GM06990 (cell line): Measurements from ENCODE around the gene TNRC6A.

Source experiments
- DNase-seq: peaks from one replicate; pipeline ENCODE4 v3.0.0-alpha.2; 2011; ENCODE audit not compliant: insufficient read length; ENCODE audit errors: extremely low read depth
- H3K27me3 ChIP-seq: replicated peaks from 2 replicates; pipeline ENCODE4 v1.6.0; 2011; ENCODE audit warnings: low read length; ENCODE audit not compliant: control insufficient read depth, insufficient read depth
- H3K36me3 ChIP-seq: 2 replicates; pipeline ENCODE4 v1.5.1; 2011; ENCODE audit warnings: low read length; ENCODE audit not compliant: control insufficient read depth, insufficient read depth
- H3K4me3 ChIP-seq: replicated peaks from 2 replicates; pipeline ENCODE4 v1.5.1; 2011; ENCODE audit warnings: low read depth, mild to moderate bottlenecking, control low read depth, low read length
- CTCF ChIP-seq: IDR thresholded peaks from 2 replicates; pipeline ENCODE4 v1.5.1; 2011; ENCODE audit warnings: low read length, control low read depth, mild to moderate bottlenecking, inconsistent platforms; ENCODE audit not compliant: insufficient read depth, poor library complexity, severe bottlenecking

TNRC6A gene

GRCh38 chr16:24850289-24850938 is 121.0 kb downstream of the TNRC6A start:
- Histone ChIP-seq H3K36me3 (no peaks in the 10 kb centered on the region), H3K27me3 (no peaks in the 10 kb centered on the region; the same call in 1 of the 2 replicates), H3K4me3 (no peak overlapping the region)
- DNase-seq: no peak
- no peak for TF ChIP-seq CTCF

- DNase-seq: no peak
- no peak overlapping the region for H3K4me3 ChIP-seq
- TF ChIP-seq CTCF: no peak
- H3K27me3 ChIP-seq: no peaks in the 10 kb centered on the region; the same call in 1 of the 2 replicates
- no peaks in the 10 kb centered on the region for H3K36me3 ChIP-seq
Measured at GRCh38 chr16:24851700-24852099, 122.2 kb downstream of the TNRC6A start.

- DNase-seq: no peak
- TF ChIP-seq CTCF: no peak
Measured at GRCh38 chr16:24852281-24852721, 122.8 kb downstream of the TNRC6A start.

GRCh38 chr16:24853169-24853824 is 123.8 kb downstream of the TNRC6A start:
- TF ChIP-seq CTCF: no peak
- Histone ChIP-seq H3K27me3 (no peaks in the 10 kb centered on the region), H3K4me3 (no peak overlapping the region), H3K36me3 (no peaks in the 10 kb centered on the region)
- DNase-seq: no peak

More at GRCh38 chr16:24852281-24852721, 122.8 kb downstream of the TNRC6A start:
- Histone ChIP-seq H3K36me3 (no peaks in the 10 kb centered on the region), H3K4me3 (no peak overlapping the region), H3K27me3 (no peaks in the 10 kb centered on the region; the same call in 1 of the 2 replicates)

GRCh38 chr16:24853830-24854229 is 124.4 kb downstream of the TNRC6A start:
- H3K4me3 ChIP-seq: no peak overlapping the region
- no peak for TF ChIP-seq CTCF
- DNase-seq: no peak
- H3K27me3 ChIP-seq: no peaks in the 10 kb centered on the region
- H3K36me3 ChIP-seq: no peaks in the 10 kb centered on the region
